Neutrophil (primary cell): ENCODE results near the gene JAG2.

Experiments used
- H3K27ac ChIP-seq: fragments of 200-600 bp; sonication (generic); 2 replicates; pipeline ENCODE4 v1.5.1; 2016; ENCODE audit warnings: mild to moderate bottlenecking, moderate library complexity
- H3K27me3 ChIP-seq: fragments of 200-600 bp; sonication (generic); 2 replicates; pipeline ENCODE4 v1.6.0; 2016; ENCODE audit warnings: mild to moderate bottlenecking
- H3K36me3 ChIP-seq: fragments of 200-600 bp; sonication (generic); 2 replicates; pipeline ENCODE4 v1.5.1; 2017
- H3K4me1 ChIP-seq, 2 experiments: fragments of 200-600 bp in 1 of 2; sonication (generic) in 1 of 2; 1 replicate in 1 of 2; 2 replicates in 1 of 2; pipeline versions ENCODE4 v1.5.1 to v1.6.1; 2013 to 2016; ENCODE audit warnings: low read depth in 1 of 2, low read length in 1 of 2, mild to moderate bottlenecking in 1 of 2, moderate library complexity in 1 of 2; ENCODE audit not compliant: control insufficient read depth in 1 of 2, insufficient read depth in 1 of 2
- H3K4me3 ChIP-seq, 2 experiments: fragments of 200-600 bp in 1 of 2; sonication (generic) in 1 of 2; 1 replicate in 1 of 2; 2 replicates in 1 of 2; pipeline ENCODE4 v1.5.1; 2013 to 2016; ENCODE audit warnings: low read depth in 1 of 2, low read length in 1 of 2, mild to moderate bottlenecking in 1 of 2, moderate library complexity in 1 of 2
- H3K9me3 ChIP-seq: fragments of 200-600 bp; sonication (generic); 2 replicates; pipeline ENCODE4 v1.5.1; 2016
- TF ChIP-seq, protein P1 (sequence below): fragments of 200-600 bp; sonication (generic); IDR thresholded peaks from 2 replicates; pipeline ENCODE4 v1.5.1; 2016; ENCODE audit warnings: antibody characterized with exemption

JAG2 gene

DNA sequence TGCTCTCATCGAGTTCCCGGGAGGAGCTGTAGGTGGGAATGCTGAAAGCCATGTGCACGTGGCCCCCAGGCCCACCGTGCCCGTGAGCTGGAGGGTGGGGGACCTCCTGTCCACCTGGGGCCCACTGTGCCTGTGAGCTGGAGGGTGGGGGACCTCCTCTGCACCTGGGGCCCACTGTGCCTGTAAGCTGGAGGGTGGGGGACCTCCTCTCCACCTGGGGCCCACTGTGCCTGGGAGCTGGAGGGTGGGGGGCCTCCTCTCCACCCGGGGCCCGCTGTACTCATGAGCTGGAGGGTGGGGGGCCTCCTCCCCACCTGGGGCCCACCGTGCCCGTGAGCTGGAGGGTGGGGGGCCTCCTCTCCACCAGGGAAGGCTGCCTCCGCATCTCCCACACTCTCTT, 26.5 kb upstream of the JAG2 start:
- no peak overlapping the region for H3K4me3 ChIP-seq
- TF ChIP-seq, protein P1, sequence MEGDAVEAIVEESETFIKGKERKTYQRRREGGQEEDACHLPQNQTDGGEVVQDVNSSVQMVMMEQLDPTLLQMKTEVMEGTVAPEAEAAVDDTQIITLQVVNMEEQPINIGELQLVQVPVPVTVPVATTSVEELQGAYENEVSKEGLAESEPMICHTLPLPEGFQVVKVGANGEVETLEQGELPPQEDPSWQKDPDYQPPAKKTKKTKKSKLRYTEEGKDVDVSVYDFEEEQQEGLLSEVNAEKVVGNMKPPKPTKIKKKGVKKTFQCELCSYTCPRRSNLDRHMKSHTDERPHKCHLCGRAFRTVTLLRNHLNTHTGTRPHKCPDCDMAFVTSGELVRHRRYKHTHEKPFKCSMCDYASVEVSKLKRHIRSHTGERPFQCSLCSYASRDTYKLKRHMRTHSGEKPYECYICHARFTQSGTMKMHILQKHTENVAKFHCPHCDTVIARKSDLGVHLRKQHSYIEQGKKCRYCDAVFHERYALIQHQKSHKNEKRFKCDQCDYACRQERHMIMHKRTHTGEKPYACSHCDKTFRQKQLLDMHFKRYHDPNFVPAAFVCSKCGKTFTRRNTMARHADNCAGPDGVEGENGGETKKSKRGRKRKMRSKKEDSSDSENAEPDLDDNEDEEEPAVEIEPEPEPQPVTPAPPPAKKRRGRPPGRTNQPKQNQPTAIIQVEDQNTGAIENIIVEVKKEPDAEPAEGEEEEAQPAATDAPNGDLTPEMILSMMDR = no peak
- H3K4me1 ChIP-seq = no peaks in the 10 kb centered on the region
- peaks cover 82% of the 10 kb centered on the region for H3K27me3 ChIP-seq
- H3K27ac ChIP-seq = no peak overlapping the region
- H3K9me3 ChIP-seq = no peaks in the 10 kb centered on the region
- no peaks in the 10 kb centered on the region for H3K36me3 ChIP-seq

DNA sequence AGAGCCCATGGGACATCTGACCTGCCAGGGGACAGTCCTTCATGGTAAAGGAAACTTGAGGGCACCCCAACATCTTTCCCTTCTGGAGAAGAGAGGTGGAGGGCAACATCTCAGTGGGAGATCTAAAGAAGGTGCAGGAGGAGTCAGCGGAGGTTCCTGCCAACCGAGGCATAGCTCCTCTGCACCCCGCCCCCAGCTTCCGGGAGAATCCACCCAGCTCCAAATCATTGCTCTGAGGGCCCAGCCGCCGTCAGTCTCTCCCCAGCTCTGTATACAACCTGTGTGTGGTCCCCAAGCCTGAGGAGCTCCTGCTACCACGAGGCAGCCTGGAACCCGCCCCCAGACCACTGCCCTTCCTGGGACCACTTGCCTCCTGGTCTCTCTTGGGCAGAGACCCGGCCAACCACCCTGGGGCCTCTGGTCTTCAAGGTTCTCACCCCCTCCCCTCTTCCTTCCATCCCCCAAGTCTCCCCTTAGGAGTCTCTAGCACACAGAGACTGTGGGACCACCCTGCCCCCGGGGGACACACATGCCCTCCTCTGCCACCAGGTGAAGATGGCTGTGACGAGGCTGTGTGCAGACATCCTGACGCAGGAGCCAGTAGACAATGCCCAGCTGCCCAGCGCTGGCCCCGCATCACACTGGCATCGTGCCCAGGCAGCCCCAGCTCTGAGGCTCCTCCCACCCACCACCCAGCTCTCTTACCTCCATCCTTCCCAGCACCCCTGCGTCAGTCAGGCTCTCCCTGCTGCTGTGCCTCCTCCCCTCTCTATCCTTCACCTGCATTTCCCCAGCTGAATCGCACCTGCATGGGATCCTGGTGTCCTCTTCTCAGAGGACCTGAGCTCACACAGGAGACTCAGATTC, 25.6 kb upstream of the JAG2 start:
- H3K27ac ChIP-seq = no peak overlapping the region
- no peaks in the 10 kb centered on the region for H3K36me3 ChIP-seq
- no peaks in the 10 kb centered on the region for H3K4me1 ChIP-seq
- peaks cover 73% of the 10 kb centered on the region for H3K27me3 ChIP-seq
- no peaks in the 10 kb centered on the region for H3K9me3 ChIP-seq
- no peak overlapping the region for H3K4me3 ChIP-seq
- TF ChIP-seq, protein P1 = no peak

DNA sequence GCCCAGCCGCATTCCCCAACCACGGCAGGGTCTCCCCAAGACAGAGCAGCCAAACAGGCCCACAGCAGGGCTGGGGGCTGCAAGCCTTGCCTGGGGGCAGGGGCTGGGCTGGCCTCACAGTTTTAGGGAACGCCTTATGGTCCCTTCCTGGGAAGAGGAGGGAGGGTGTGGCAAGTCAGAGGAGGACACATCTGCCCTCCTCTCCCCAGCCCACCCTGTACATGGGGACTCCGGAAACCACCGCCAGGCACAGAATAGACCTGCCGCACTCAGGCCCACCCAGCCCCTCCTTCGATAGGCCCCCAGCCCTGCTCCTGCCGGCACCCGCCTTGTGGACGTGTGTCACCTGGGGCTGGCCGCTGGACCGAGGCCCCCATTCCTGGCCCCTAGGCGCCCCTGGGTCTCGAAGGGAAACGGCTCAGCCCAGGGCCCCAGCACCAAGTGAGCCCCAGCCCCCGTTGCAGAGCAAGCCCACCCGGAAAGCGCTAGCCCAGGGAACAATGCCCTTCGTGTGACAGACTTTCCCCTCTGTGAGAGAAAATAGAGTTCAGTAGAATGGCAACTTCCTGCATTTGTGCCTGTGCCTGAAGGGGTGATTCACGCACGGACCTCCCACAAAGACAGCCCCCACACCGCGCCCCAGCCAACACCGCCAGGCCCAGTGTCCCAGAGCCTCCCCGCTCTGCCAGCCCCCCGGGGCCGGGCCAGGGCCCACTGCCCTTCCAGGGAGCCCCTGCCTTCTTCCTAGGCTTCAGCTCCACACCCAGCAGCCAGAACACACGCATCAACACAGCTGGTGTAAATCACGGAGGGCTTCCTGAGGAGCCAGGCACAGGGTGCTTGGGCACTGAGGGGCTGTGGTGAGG, 24.5 kb upstream of the JAG2 start:
- Histone ChIP-seq H3K4me3 (no peak overlapping the region), H3K4me1 (no peaks in the 10 kb centered on the region), H3K27me3 (peaks cover 65% of the 10 kb centered on the region), H3K9me3 (no peaks in the 10 kb centered on the region), H3K36me3 (no peaks in the 10 kb centered on the region), H3K27ac (no peak overlapping the region)
- TF ChIP-seq, protein P1 = no peak

DNA sequence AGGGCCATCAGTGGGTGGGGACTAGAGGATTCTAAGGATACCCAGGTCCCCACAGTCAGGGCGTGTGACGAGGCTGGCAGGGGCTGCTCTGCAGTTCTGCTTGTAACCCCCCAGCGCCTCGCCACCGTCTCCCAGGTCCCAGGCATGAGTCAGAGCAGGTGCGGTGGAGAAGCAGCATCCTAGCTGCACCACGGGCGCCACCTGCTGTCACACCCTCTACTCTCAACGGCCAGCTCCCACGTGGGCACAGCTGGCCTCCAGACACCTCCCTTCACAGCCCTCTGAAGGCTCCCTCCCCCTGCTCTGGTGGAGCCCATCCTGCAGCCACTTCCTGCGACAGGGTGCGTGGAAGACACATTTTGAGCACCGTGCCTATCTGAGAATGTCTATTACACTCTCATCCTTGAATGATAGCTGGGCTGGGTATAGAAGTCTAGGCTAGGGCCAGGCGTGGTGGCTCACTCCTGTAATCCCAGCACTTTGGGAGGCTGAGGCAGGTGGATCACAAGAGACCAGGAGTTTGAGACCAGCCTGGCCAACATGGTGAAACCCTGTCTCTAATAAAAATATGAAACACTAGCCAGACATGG, 19.5 kb upstream of the JAG2 start:
- no peaks in the 10 kb centered on the region for H3K36me3 ChIP-seq
- peaks cover 51% of the 10 kb centered on the region for H3K27me3 ChIP-seq
- no peaks in the 10 kb centered on the region for H3K9me3 ChIP-seq
- no peak overlapping the region for H3K27ac ChIP-seq
- TF ChIP-seq, protein P1 = no peak
- H3K4me3 ChIP-seq = no peak overlapping the region
- no peaks in the 10 kb centered on the region for H3K4me1 ChIP-seq

DNA sequence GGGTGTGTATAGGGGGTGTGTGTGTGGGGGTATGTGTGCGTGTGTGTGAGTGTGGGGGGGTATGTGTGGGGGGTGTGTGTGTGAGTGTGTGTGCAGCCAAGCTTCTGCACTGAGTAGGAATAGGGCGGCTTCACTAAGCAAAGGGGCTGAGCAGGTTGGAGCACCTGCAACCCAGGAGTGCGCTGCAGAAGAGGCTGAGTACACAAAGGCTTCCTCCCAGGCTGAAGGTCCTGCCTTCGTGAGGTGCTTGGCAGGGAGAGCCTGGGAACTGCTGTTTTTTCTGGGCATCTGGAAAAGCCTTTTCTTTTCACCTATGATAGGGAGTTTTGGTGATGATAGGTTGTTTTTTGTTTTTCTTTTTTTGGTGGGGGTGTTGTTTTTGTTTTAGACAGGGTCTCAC, 18.5 kb upstream of the JAG2 start:
- Histone ChIP-seq H3K27ac (no peak overlapping the region), H3K27me3 (peaks cover 55% of the 10 kb centered on the region), H3K4me3 (no peak overlapping the region), H3K9me3 (no peaks in the 10 kb centered on the region), H3K36me3 (no peaks in the 10 kb centered on the region), H3K4me1 (no peaks in the 10 kb centered on the region)
- TF ChIP-seq, protein P1 = no peak
